Ishikawa (cell line): ENCODE results near the gene LEKR1.

Experiments
- RAD21 ChIP-seq: IDR thresholded peaks from 2 replicates; pipeline ENCODE4 v1.6.1; 2012; ENCODE audit warnings: low read depth
- TF ChIP-seq, protein P1 (sequence below): IDR thresholded peaks from 2 replicates; pipeline ENCODE4 v1.6.1; 2012

DNA sequence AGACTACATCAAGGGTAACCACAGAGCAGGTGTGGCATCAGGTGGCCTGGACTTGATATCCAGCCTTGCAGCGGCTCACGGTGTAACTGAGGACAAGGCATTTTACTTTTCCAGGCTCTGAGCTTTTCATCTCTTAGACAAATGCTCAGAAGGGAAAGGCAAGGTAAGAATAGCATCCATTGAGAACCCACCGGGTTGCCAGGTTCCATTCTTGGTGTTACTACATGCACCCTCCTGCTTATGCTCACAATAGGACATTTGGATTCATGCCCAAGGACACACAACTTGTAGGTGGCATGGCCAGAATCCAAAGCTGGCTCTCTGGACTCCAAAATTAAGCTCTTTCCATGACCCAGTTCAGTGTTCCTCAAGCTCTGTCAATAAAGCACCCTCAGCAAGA, 248.3 kb downstream of the LEKR1 start:
- TF ChIP-seq, protein P1, sequence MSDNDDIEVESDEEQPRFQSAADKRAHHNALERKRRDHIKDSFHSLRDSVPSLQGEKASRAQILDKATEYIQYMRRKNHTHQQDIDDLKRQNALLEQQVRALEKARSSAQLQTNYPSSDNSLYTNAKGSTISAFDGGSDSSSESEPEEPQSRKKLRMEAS, result no peak
- no peak for TF ChIP-seq RAD21
